Lower leg skin (tissue), 3 donors: Measurements from ENCODE around the gene OBSCN.

Experiments used
- POLR2A ChIP-seq, 2 donors: fragments of 450-650 bp; IDR thresholded peaks; one replicate each; pipeline ENCODE4 v1.6.1; 2016 to 2017; ENCODE audit warnings: antibody characterized with exemption in 2 of 2, mild to moderate bottlenecking in 1 of 2, moderate library complexity in 1 of 2
- TF ChIP-seq, protein P1 (sequence below), 3 donors: fragments of 450-650 bp; IDR thresholded peaks; one replicate each; pipeline ENCODE4 v1.5.1; 2016; ENCODE audit warnings: antibody characterized with exemption in 3 of 3, mild to moderate bottlenecking in 3 of 3, moderate library complexity in 2 of 3

DNA sequence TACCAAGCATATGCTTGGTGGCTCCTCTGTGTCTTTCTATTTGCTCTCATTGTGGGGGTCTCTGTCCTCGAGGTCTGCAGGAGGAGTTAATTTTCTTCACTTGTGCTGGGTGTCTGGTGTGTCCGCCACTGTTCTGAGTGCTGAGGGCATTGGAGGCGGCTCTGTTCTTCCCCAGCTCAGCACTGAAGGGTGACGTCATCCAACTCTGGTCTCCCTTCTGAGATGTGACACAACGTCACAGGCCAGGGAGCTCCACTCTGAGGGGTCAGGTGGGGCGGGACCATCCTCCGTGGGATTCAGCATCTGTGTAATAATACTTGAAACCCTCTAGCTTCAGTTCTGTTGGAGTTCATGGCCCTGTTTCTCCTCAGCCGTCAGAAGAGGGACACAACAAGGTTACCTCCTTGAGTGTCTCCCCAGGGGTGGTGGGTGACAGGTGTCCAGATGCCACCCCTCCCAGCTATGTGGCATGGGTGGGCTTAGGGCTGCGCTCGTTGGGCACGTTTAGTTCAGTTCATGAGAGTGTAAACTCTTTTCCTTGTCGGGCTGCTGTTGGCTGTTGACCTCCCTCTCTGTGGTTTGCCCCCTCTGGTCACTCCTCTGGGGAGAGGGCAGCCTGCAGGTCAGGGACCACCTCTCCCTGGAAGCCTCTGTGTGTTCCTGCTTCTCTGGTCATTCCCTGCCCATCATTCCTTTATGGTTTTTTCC lies 39.1 kb upstream of the OBSCN start:
- TF ChIP-seq, protein P1, sequence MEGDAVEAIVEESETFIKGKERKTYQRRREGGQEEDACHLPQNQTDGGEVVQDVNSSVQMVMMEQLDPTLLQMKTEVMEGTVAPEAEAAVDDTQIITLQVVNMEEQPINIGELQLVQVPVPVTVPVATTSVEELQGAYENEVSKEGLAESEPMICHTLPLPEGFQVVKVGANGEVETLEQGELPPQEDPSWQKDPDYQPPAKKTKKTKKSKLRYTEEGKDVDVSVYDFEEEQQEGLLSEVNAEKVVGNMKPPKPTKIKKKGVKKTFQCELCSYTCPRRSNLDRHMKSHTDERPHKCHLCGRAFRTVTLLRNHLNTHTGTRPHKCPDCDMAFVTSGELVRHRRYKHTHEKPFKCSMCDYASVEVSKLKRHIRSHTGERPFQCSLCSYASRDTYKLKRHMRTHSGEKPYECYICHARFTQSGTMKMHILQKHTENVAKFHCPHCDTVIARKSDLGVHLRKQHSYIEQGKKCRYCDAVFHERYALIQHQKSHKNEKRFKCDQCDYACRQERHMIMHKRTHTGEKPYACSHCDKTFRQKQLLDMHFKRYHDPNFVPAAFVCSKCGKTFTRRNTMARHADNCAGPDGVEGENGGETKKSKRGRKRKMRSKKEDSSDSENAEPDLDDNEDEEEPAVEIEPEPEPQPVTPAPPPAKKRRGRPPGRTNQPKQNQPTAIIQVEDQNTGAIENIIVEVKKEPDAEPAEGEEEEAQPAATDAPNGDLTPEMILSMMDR (IDR thresholded peaks at IDR 0.05): no peak
- TF ChIP-seq POLR2A (IDR thresholded peaks at IDR 0.05): no peak
